HG02763 (cell line): ENCODE results near the gene PKDCC.
"Not testable (repeated sequence)": the region's sequence is repeated elsewhere in the genome, so short reads cannot be mapped to it uniquely, and the experiment has no call there.

Experiments used
- ATAC-seq: cut with Tn5 transposase; IDR thresholded peaks from one replicate; pipeline ENCODE4 v1.9.1; 2021; ENCODE audit warnings: mild to moderate bottlenecking, moderate library complexity; ENCODE audit not compliant: unreplicated experiment

Gene PKDCC

DNA sequence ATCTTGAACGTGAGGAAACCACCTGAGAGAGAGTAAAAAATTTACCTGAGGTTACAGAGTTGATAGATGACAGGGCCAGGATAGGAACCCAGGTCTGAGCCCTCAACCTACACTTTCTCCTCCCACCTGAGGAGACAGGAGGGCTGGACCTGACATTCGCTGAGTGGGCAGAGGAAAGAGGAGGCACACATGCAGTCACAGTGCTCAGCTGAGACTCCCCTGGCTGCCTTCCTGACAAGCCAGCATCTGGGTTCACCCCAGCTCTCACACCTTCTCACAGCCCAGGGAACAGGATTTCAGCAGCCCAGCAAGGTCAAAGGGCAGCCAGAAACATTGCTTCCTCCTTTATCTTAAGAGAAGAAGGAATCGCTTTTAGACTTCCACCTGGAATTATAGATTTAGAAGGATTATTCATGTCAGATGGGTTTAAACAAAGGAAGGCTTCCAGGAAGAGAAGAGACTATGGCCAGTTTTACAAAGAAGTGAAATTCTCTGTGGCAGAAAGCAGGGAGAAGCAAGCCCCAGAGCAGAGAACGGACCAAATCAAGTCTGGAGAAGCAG, 18.1 kb upstream of the PKDCC start:
- ATAC-seq, result no peak

DNA sequence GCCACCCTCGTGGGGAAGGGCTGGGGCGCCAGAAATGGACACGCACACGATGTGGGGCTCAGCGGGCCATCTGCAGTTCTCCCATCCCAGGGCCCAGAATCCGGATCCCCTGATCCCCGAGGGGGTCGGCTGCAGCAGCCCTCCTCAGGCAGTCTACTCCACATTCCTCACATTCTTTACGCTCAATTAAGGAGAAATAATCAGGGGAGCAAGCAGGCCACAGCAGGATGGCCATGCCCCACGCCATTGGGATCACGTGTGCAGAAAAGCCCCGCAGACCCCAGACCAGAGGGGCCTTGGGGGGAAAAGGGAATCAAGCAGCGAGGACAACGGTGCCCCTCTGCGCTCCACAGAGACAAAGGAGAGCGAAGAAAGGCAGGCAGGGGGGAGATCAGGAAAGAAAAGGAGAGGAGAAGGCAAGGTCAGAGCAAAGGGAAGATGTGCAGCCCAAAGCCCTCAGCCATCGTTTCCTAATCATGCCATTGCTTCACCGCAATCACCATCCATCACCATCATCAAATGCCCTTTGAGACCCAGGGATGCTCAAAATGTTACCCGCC, 17.5 kb upstream of the PKDCC start:
- no peak for ATAC-seq

DNA sequence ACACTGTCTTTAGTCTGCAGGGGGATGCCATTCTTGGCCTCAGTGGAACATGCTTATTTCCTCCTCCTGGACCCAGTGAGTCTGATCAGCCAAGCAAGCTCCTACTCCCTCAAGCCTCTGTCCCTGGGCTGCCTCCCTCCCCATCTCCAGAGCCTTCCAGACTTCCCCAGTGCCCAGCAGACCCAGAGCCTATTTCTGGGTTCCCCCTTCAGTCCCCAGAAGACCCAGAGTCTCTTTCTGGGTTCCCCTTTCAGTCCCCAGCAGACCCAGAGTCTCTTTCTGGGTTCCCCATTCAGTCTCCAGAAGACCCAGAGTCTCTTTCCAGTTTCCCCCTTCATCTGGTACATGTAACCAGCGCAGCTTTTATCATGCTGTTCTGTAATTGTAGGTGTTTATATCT, 17.0 kb upstream of the PKDCC start:
- ATAC-seq, result no peak

DNA sequence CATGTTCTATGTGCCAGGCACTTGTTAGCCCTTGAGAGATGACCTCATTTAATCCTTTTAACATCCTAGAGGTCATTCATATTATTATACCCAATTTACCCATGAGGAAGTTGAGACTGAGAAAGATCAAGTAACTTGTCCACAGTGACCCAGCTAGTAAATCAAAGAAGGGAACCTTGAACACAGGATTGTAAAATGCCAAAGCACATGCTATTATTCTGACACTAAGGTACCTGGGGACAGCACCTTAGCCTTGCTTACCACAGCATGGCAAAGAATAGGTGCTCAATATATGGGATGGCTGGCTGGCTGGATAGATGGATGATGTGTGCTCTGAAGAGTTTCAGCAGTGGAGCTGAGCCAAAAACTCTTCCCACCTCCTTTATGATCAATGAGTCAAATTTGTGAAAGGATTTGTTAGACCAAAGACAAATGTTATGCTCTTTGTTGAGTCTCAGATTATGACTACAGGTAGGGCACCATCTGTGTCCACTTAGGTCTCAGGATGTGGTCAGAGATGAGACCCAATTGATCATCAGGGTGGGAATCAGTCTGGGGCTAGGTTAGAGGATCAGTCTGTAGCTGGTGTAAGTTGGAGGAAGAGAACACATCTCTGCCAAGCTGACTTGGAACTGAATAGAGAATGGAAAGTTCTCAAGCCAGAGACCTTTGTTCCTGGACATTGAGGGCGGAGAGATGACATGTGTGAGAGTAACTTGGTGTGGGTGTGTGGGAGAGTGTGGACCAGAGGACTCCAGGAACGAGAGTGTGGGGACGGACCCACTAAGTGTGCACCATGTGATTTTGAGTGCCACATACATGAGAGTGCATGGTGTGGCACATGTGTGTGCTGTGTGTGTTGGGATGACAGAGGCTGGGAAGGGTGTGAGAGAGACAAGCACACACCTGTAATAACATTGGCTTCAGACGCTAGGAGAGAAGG, 16.3 kb upstream of the PKDCC start:
- ATAC-seq, result no peak

DNA sequence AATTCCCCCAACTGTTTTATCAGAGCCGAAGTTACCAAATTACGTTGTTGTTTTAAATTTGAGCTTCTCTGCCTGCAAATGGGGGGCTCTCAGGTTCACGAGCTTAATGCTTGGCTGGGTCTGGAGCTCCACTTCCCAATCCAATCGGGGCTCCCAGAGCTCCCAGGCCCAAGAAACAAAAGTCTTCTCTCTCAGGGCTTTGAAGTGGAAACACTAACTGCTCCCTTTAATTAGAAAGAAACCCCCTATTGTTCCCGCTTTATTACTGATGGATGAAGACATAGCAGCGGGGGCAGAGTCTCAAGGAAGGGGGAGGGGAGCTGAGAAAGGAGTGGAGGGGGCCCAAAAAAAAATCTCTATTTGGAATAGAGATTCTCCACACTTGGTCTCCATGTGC, 15.6 kb upstream of the PKDCC start:
- ATAC-seq, result no peak

DNA sequence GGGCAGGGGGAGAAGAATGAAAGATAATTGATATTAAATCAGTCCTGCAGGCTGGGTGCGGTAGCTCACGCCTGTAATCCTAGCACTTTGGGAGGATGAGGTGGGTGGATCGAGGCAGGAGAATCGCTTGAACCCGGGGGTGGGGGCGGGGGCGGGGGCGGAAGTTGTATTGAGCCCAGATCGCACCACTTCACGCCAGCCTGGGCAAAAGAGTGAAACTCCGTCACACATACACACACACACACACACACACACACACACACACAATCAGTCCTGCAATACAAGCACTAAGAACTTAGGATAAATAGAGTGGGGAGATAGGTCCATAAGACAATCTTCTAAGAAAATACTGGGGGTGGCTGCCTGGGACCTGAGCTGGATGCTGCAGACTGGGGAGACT, 15.1 kb upstream of the PKDCC start:
- no peak for ATAC-seq

DNA sequence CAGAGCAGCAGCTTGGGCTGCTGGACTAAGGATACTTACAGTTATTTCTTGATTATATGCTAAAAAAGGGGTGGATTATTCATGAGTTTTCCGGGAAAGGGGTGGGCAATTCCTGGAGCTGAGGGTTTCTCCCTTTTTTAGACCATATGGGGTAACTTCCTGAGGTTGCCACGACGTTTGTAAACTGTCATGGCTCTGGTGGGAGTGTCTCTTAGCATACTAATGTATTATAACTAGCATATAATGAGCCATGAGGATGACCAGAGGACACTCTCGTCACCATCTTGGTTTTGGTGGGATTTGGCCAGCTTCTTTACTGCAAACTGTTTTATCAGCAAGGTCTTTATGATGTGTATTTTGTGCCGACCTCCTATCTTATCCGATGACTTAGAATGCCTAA, 13.7 kb upstream of the PKDCC start:
- ATAC-seq, result not testable (repeated sequence)

DNA sequence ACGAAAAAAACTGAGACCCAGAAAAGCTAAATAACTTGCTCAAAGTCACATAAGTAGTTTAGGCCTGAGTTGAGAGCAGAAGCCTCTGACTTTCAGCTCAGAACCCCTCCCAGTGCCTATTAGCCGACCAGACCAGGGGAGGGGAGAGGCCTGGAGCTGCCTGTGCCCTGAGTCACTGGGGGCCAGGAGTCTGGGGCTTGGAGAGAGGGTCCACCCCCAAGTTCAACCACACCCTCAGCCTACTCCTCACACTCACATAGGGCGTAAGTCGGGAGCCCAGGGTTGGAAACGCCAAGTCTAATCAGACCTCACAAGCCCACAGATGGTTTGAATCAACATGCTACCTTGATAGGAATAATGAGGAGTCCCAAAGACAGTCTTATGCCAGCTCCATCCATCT, 12.6 kb upstream of the PKDCC start:
- ATAC-seq, result no peak

DNA sequence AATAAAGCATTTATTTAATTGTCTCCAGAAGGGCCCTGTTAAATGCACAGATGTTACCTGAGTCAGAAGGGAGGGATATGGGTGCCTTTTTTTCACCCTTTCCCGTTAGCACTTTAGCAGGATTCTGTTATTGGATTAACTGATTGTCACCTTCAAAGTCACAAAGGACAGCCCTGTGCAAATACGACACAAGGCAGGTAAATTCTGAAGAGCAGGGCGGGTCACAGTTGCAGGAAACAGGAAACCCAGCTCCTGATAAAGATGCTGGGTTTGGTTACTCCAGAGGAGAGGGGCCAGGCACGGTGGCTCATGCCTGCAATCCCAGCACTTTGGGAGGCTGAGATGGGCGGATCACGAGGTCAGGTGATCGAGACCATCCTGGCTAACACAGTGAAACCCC, 11.4 kb upstream of the PKDCC start:
- no peak for ATAC-seq

DNA sequence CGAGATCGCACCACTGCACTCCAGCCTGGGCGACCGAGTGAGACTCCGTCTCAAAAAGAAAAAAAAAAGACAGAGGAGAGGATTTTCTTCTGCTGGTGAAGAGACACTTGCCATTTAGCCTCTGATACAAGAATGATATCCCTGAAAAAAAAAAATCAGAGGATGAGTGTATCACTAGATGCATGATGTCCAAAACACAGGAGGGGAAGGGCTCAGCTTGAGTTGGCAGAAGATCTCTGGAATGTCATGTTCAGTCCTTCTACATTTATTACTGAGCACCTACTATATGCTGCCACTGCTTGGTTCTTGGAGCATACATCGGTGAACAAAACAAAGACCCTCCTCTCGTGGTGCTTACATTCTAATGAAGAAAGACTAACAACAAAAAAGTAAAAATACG, 10.9 kb upstream of the PKDCC start:
- ATAC-seq, result no peak

DNA sequence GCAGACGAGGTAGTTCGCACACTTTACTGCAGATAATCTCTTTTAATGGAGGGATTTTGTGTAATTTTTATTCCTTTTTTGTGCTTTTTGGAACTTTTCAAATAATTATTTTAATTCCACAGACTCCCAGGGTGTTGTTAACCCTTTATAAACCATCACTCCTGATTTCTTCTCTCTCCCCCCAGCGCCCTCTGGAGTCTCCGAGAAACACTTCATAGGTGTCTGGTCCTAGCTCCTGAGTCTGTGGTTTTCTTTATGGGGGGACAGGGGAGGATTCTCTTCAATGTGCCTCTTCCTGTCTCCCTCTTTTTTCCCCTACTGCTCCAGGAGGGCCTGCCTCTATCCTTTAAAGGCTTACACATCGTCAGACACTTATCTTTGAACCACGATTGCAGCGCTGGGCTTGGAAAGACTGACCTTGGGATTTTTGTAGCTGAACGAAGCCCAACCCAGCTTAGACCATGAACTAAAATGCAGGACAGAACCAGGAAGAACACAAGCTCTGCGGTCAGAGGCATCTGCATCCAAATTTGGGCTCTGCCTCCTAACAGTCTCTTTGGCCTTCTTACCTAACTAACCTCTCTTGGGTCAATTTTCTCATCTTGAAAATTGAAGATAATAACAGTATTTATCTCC, 7.1 kb upstream of the PKDCC start:
- ATAC-seq, result no peak

DNA sequence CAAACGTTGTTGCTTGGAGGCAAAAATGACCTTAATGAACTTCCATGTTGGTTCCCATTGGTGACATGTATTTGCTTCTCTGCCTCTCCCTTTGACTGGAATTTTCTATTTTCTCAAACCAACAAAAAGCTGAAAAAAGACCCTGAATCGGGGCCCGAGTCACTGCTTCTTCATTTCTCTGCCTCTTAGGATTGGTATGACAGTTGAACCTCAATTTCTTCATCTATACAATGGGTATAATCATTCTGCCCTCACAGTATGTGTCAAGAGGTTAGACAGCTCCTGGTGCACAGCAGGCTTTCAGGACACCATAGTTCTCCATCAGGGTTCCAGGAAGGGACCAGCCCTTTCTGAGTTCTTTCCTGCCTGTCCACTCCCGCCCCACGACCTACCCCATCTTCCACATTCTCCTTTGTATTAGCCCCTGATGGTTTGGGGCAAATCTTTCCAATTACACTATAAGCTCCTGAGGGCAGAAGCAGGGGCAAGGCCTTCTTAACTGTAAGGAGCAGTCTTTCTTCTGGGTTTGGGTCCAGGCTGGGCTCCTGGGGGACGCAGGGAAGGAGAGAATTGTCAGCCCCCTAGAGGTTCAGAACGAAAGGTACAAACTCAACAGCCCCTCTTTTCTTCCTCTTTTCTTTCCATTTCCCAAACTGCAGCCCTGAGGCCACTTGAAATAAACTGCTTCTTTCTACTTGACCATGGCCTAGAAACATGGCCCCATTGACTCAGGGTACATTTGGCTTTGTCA, 6.3 kb upstream of the PKDCC start:
- no peak for ATAC-seq

DNA sequence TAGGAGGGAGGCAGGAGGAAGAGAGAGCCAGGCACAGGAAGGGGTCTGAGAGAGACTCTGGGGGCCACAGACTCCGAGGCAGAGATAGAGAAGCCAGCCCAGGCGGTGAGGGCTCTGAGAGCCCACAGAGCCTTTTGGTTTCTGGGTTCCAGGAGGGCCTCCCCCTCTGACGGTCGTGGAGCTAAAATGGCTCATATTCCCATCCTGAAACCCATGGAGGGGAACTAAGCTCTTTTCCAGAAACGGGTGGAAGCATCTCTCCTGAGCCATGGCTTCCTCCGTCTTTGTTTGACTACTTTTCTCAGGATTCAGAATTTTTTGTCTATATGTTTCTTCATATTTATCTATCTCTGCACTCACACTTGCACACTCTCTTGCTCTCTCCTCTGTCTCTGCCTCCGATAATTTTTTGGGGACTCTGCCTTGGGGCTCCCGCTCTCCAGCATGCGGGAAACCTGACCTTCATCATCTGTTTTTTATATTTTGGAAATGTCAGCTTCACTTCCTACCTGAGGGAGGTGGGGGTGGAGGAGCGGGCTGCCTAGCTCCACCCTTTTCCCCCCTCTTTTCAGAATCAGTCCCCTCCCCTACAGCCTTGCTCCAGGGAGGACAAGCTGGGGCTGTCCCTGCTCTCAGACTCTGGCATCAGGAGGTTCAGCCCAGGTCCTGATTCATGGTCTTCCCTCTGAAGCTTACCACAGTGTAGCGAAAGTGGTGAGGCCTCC, 5.0 kb upstream of the PKDCC start:
- no peak for ATAC-seq

DNA sequence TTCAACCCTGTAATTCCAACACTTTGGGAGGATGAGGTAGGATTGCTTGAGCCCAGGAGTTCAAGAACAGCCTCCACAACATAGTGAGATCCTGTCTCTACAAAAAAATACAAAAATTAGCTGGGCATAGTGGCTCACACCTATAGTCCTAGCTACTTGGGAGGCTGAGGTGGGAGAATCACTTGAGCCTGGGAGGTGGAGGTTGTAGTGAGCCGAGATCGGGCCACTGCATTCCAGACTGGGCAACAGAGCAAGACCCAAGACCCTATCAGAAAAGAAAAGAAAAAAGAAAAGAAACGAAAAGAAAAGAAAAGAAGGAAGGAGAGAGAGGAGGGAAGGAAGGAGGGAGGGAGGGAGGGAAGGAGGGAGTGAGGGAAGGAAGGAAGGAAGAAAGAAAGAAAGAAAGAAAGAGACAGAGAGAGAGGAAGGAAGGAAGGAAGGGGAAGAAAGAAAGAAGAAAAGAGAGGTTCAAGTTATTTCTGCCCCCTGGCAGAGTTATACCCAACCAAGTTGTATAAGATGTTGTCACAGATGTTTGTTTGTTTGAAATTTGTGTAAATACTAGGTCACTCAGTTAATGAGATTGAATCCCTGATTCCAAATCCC, 3.9 kb upstream of the PKDCC start:
- no peak for ATAC-seq

DNA sequence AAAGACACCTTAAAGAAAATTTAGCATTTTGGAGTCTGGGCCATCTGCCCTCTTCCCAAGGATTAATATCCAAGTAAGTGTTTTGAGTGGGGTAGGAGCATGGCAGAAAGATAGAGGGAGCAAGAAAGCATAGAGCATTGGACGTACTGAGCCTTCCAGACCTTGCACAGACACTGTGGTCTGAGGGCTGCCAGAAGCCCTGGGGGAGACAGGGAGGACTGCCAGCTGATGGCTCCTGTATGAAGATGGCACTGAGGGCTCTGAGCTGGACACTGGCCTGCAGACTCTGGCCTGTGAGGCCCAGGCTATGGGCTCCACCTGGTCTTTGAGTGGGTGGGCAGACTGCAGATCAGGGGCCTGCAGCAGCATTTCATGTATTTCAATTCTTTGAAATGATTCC, 2.9 kb upstream of the PKDCC start:
- no peak for ATAC-seq

DNA sequence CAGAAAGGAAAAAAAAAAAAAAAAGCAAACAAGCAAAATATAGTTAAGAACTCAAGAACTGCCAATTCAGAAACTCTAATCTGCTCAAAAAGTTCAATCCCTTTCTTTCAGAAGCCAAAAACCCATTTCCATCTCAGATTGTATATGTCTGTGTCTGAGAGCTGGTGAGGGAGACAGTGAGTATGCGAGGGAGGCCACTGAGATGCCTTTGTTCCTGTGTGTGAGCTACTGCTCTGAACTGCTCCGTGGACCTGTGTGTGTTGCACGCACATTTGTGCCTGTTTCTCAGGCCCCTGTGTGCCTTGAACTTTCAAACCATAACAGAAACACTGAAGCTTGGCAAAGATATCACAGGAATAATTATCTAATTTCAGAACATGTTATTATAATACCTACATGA, 2.5 kb upstream of the PKDCC start:
- no peak for ATAC-seq

DNA sequence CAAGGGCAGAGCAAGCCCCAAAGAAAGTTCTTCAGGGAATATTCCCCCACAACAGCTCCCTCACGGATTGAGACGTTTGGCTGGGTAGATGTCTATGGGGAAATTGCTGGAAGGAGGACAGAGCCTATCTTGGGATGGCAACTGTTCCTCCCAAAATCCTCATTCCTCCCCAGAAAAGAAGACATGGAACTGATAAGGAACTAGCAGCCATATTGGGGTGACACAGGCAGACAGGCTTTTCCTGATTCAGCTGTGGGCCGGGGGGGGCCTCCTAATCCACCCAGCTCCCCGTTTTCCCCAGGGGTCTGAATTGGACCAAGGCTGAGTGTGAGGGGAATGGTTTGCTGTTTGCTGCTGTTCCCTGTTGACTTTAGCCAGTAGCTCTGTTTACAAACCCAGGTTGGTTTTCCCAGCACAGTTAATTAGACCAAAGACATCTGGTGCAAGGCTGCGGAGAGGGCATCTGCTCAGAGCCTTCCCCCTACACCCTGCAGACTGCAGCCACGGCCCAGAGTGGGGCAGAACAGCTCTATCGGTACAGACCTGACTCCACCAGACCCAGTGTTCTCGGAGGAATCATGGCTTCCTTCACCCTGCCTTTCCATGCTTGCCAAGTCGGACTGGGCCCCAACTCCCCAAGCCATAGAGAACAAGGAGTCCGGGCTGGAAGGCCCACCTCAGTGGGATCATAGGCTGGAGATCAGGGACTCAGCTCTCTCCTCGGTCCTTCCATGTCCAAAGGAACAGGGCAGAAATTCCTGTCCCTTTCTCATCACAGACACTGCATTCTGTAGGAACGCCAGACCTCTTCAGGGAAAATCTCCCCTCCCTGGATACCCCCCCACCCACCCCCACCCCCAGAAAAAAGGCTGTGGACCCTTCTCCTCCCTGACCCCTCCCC, 1.7 kb upstream of the PKDCC start:
- no peak for ATAC-seq

DNA sequence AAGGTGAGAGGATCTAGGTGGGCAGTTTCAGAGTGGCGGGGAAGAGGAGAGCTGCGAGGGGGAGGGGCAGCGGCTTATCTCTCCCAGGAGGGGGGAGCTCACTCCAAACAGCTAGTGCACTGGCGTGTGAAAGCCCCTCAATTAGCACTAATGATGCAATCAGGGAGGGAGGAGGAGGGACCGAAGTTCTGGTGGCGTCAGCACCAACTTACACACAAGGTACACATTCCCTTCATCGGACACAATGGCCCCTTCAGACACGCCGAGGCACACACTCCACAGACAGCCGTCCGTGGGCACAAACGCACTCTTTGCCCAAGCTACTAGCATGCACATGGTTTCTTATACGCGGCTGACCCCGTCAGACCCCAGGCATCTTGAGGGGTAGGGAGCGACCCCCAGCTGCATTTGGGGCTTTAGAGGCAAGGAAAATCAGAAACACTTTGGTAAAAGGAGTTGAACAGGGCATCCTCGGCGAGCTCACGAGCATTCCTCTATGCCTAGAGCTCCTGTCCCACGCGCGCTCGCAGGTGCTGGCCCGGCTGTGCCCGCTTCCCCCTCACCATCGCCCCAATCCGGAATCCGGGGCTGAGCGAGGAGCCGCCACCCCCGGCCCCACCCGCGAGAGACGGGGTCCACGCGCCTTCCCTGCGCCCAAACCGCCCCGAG, 868 bp upstream of the PKDCC start:
- ATAC-seq, result peak; percentile 4
